HG03442 (cell line): Measurements from ENCODE around the gene DIABLO.

Experiments
- ATAC-seq: cut with Tn5 transposase; IDR thresholded peaks from one replicate; pipeline ENCODE4 v1.9.1; 2021; ENCODE audit warnings: mild to moderate bottlenecking, moderate library complexity; ENCODE audit not compliant: unreplicated experiment

The DIABLO gene

GRCh38 chr12:122159882-122160281 lies 66.0 kb downstream of the DIABLO start:
- ATAC-seq, result no peak

- ATAC-seq, result no peak
Observed at GRCh38 chr12:122158700-122159285, 67.1 kb downstream of the DIABLO start.
